Parathyroid adenoma (tissue), 2 donors: ENCODE measurements around the gene CRISPLD2.

Experiments used
- H2AFZ ChIP-seq: fragments of 300-600 bp; sonication (generic); one replicate; pipeline ENCODE4 v1.7.0; 2017; ENCODE audit warnings: antibody characterized with exemption, mild to moderate bottlenecking
- H3K27ac ChIP-seq: fragments of 300-600 bp; sonication (generic); one replicate; pipeline ENCODE4 v1.7.0; 2017
- H3K27me3 ChIP-seq: fragments of 300-600 bp; sonication (generic); one replicate; pipeline ENCODE4 v1.7.0; 2017; ENCODE audit warnings: low read length; ENCODE audit not compliant: control insufficient read depth, insufficient read depth
- H3K36me3 ChIP-seq: fragments of 300-600 bp; sonication (generic); one replicate; pipeline ENCODE4 v1.7.0; 2017; ENCODE audit warnings: low read length; ENCODE audit not compliant: control insufficient read depth, insufficient read depth
- H3K4me1 ChIP-seq: fragments of 300-600 bp; sonication (generic); one replicate; pipeline ENCODE4 v1.7.0; 2017; ENCODE audit warnings: control low read depth
- H3K4me2 ChIP-seq: fragments of 300-600 bp; sonication (generic); one replicate; pipeline ENCODE4 v1.7.0; 2017; ENCODE audit warnings: low read length
- H3K4me3 ChIP-seq: fragments of 300-600 bp; sonication (generic); one replicate; pipeline ENCODE4 v1.7.0; 2017; ENCODE audit warnings: low read depth, low read length
- H3K79me2 ChIP-seq: fragments of 300-600 bp; sonication (generic); one replicate; pipeline ENCODE4 v1.7.0; 2017; ENCODE audit warnings: control low read depth
- H3K9ac ChIP-seq: fragments of 300-600 bp; sonication (generic); one replicate; pipeline ENCODE4 v1.7.0; 2017; ENCODE audit warnings: mild to moderate bottlenecking
- H3K9me3 ChIP-seq: fragments of 300-600 bp; sonication (generic); one replicate; pipeline ENCODE4 v1.7.0; 2017; ENCODE audit warnings: low read length; ENCODE audit not compliant: control insufficient read depth
- CTCF ChIP-seq: fragments of 300-600 bp; sonication (generic); IDR thresholded peaks from one replicate; pipeline ENCODE4 v1.7.0; 2017; ENCODE audit warnings: antibody characterized with exemption, mild to moderate bottlenecking
- donor health status: primary hyperparathyroidism.

Gene CRISPLD2

GRCh38 chr16:84838383-84838948, 18.7 kb downstream of the CRISPLD2 start:
- no peak overlapping the region for H3K9ac ChIP-seq
- no peaks in the 10 kb centered on the region for H3K27me3 ChIP-seq
- no peak overlapping the region for H3K4me3 ChIP-seq
- H2AFZ ChIP-seq: no peak overlapping the region
- H3K4me1 ChIP-seq: no peaks in the 10 kb centered on the region
- H3K79me2 ChIP-seq: no peaks in the 10 kb centered on the region
- H3K36me3 ChIP-seq: no peaks in the 10 kb centered on the region
- H3K9me3 ChIP-seq: no peaks in the 10 kb centered on the region
- no peak overlapping the region for H3K4me2 ChIP-seq
- H3K27ac ChIP-seq: no peak overlapping the region
- no peak for TF ChIP-seq CTCF

- Histone ChIP-seq H3K27me3 (no peaks in the 10 kb centered on the region), H3K4me2 (no peak overlapping the region), H3K9ac (no peak overlapping the region), H3K36me3 (no peaks in the 10 kb centered on the region), H3K4me1 (peaks cover 1% of the 10 kb centered on the region), H3K4me3 (no peak overlapping the region), H3K27ac (no peak overlapping the region), H2AFZ (no peak overlapping the region), H3K79me2 (no peaks in the 10 kb centered on the region), H3K9me3 (no peaks in the 10 kb centered on the region)
- TF ChIP-seq CTCF: no peak
These were observed 19.3 kb downstream of the CRISPLD2 start for GRCh38 chr16:84839054-84839453.

GRCh38 chr16:84839956-84840355, 20.2 kb downstream of the CRISPLD2 start:
- H3K79me2 ChIP-seq: no peaks in the 10 kb centered on the region
- H3K4me2 ChIP-seq: no peak overlapping the region
- TF ChIP-seq CTCF: no peak
- no peaks in the 10 kb centered on the region for H3K9me3 ChIP-seq
- no peak overlapping the region for H2AFZ ChIP-seq
- no peaks in the 10 kb centered on the region for H3K27me3 ChIP-seq
- H3K36me3 ChIP-seq: no peaks in the 10 kb centered on the region
- H3K4me3 ChIP-seq: no peak overlapping the region
- no peak overlapping the region for H3K9ac ChIP-seq
- H3K4me1 ChIP-seq: peaks cover 2% of the 10 kb centered on the region
- no peak overlapping the region for H3K27ac ChIP-seq

GRCh38 chr16:84840687-84841627, 21.2 kb downstream of the CRISPLD2 start:
- H3K27me3 ChIP-seq: no peaks in the 10 kb centered on the region
- H3K9ac ChIP-seq: no peak overlapping the region
- H3K36me3 ChIP-seq: no peaks in the 10 kb centered on the region
- no peak overlapping the region for H3K4me3 ChIP-seq
- peak overlapping the region; percentile 68 for H2AFZ ChIP-seq
- H3K79me2 ChIP-seq: no peaks in the 10 kb centered on the region
- peaks cover 2% of the 10 kb centered on the region for H3K4me1 ChIP-seq
- no peak overlapping the region for H3K27ac ChIP-seq
- no peak overlapping the region for H3K4me2 ChIP-seq
- H3K9me3 ChIP-seq: no peaks in the 10 kb centered on the region
- no peak for TF ChIP-seq CTCF
